CD4-positive, alpha-beta T cell treated with Interleukin-6 at 100 ng/mL for 8 hours (primary cell): Measurements from ENCODE around the gene MEX3C.

Source experiments
- DNase-seq: peaks from one replicate; pipeline ENCODE4 v3.0.0-alpha.2; 2020; ENCODE audit warnings: mixed read lengths, low spot score

Gene MEX3C

GRCh38 chr18:51191128-51191717 is 6.3 kb downstream of the MEX3C start:
- DNase-seq, result peak; percentile 36

DNA sequence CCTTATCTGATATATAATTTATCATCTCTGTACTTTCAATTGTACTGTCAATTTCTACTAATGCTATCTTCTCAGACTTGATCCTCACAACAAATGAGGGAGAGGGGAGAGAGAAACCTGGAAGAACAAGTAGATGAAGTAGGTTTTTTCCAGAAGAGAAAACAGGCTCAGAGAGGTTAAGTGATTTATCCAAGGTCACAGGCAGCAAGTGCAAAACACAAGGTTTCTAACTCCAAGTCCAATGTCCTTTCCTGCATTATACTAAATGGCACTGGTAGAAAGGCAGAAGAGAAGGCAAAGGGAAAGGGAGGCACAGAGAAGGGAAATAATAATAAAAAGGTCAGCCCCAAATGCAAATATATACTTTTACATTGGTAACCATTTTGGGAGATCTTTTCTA is 7.5 kb downstream of the MEX3C start:
- no peak for DNase-seq

GRCh38 chr18:51188024-51188701 is 9.3 kb downstream of the MEX3C start:
- no peak for DNase-seq

DNA sequence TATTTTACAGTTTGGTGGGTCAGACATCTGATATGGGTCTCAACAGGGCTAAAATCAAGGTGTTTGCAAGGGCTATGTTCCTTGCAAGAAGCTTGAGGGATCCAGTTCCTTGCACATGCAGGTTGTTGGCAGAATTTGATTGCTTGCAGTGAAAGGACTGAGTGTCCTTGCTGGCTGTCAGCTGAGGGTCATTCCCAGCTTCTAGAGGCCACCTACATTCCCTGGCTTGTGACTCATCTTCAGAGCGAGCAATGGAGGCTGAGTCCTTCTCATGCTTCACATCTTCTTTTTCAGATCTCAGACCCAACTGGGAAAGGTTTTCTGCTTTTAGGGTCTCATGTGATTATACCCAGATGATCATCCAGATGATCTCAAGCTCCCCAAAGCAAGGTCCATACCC is 12.4 kb downstream of the MEX3C start:
- no peak for DNase-seq

GRCh38 chr18:51184091-51184457 is 13.4 kb downstream of the MEX3C start:
- no peak for DNase-seq

GRCh38 chr18:51183372-51184090 is 13.9 kb downstream of the MEX3C start:
- no peak for DNase-seq

DNA sequence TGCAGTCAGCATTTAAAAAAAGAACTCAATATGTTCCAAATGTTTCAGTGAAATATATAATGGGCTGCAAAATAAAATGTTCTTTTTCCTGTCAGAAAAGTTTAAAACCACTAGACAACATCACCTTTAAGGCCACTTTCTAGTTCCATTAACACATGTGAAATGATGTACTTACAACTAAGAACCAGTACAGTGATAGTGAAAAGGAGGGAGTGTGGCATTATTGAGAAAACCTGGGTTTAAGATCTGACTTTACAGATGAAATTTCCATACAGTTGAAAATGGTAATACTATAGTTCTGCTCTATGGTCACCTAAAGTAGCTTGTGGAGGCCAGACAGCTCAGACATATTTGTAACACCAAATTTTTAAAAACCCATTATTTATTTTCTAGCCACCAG is 14.7 kb downstream of the MEX3C start:
- no peak for DNase-seq

- DNase-seq, result no peak
Observed at GRCh38 chr18:51171625-51172259, 25.7 kb downstream of the MEX3C start.

GRCh38 chr18:51171223-51171622 is 26.3 kb downstream of the MEX3C start:
- DNase-seq, result no peak

- no peak for DNase-seq
Observed at GRCh38 chr18:51170664-51171063, 26.8 kb downstream of the MEX3C start.

DNA sequence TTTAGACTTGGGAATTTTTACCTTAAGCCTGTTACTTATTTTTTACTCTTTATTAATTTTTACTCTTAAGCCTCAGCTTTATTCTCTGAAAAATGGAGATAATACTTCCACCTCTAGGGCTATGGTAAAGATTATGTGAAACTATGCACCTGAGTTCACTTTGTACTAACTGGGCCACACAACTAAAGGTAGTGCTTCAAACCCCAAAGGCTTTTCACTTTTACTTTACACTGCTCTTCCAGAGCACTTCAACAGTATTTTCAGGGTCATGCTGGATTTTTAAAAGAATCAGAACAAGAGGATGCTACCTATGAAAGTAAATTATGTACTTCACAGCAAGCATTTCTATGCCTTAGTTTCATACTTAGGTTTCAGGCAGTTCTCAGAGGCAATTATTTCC is 27.8 kb downstream of the MEX3C start:
- DNase-seq, result no peak

GRCh38 chr18:51168960-51169662 is 28.4 kb downstream of the MEX3C start:
- DNase-seq, result no peak

DNA sequence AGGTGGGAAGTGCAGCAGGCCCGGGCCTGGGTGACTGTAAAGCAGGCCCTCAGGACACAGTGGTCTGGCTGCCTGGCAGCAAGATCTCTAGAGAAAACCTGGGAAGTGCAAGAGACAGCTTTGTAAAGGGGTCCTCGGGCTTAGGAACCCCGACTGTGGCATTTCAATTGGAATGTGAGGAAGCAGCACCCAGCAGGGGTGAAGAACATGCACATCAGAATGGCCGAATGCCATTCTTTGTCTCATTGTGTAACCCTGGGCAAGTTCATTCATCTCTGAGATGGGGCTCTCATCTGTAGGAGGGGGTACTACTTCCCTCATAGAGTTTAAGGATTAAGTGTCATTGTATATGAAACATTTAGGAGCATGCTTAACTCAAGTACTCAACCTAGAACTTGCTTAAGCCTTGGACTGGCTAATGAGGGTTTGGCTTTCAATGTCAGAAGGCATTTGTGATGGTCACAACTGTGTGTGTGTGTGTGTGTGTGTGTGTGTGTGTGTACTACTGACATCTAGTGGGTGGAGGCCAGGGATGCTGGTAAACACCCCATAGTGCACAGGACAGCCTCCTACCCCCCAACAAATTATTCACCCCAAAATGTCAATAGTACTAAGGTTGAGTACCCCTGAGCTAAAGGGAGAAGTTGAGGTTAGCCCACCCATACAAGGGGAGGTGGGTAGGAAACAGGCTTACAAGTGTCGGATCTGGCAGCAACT is 29.3 kb downstream of the MEX3C start:
- DNase-seq, result no peak

DNA sequence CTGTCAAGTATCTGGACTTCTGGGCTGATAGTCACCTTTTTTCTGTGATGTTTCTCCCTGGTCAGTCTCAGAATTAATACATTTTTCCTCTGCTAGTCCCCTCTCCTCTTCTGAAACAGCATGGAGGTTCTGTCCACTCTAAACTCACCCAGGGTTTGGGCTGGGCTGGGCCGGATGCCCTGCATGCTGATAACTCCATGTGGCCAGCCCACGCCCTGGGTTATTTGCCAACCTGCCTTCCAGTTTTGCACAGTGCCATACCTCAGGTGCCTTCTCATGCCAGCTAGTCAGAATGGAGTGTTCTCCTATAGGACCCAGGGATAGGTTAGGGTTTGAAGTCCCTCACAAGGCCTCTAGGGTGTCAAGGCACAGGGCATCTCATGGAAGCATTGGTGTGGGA is 32.2 kb downstream of the MEX3C start:
- no peak for DNase-seq

DNA sequence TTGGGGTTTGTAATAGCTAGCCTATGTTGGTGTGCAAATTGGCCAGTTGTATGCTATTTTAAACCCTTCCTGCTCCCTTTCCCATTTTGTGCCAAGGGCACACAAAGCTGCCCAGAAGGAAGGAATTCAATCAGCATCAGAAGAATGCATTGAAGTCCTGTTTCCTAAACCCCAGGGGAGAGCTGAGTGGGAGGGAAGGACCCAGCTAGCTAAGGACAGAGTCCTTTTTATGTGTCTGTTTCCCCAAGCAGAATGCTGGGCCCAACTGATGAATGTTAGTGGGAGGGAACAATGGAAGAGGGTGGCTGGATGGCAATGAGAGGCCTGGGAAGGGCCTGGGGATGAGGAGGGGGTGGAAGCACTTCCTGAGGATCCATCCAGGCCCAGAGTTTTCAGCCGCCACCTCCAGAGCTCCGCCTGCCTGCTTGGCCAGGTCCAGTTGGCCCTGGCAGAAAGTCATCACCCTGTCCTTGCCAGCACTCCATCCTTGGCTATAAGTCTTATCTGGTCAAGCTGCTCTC is 32.7 kb downstream of the MEX3C start:
- no peak for DNase-seq

GRCh38 chr18:51164342-51164741 is 33.1 kb downstream of the MEX3C start:
- DNase-seq, result no peak

DNA sequence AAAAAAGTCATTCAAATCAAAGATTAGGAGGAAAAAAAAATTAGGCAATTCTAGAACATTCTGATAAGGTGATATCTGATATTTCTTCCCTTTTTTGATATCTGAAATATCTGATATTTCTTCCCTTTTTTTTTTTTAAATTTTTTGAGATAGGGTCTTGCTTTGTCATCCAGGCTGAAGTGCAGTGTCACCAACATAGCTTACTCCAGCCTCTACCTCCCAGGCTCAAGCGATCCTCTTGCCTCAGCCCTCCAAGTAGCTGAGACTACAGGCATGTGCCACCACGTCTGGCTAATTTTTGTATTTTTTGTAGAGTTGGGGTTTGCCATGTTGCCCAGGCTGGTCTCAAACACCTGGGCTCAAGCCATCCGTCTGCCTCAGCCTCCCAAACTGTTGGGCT is 33.9 kb downstream of the MEX3C start:
- no peak for DNase-seq

- DNase-seq, result no peak
Observed at GRCh38 chr18:51162617-51163016, 34.9 kb downstream of the MEX3C start.

DNA sequence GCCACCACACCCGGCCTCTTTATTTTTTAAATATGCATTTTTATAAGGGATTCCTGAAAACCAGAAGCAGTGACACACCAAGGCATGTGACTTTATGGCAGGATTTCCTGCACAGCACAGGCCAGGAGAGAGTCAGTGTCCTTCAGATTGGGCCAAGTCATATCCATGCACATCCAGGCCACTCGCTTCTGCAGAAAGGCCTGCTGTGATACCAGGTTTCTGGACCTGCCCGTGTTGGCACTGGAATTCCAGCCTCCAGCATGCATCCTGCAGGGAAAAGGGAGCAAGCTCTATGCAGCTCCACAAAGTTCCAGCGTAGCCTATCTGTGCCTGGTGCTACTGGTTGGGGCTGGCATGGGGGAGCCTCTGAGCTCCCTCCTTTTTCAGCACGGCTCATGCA is 36.8 kb downstream of the MEX3C start:
- DNase-seq, result no peak

DNA sequence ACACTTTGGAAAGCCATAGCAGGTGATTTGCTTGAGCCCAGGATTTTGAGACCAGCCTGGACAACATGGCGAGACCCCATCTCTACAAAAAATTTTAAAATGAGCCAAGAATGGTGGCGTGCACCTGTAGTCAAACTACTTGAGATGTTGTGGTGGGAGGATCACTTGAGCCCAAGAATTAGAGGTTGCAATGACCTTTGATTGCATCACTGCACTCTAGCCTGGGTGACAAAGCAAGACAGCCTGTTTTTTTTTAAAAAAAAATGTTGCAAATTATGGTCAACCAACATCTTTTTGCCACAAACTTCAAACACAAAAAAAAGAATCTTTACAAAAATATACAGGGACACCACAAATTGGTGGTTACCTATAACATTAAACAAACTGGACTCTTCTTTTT is 40.3 kb downstream of the MEX3C start:
- no peak for DNase-seq

- DNase-seq, result no peak
Observed at GRCh38 chr18:51154431-51155063, 42.9 kb downstream of the MEX3C start.
